ENCODE results near the gene DALRD3. TPM values are rescaled to one million over a fixed set of nuclear protein-coding genes. Genes with fewer than 3 reads are reported as not detected.

Gene DALRD3
- total and polyA plus RNA-seq, 2 of the 8 experiments (the other 6 are each of a cell fraction or from before 2014, with no cell fraction given), result 30.4 to 86.5 TPM

DNA sequence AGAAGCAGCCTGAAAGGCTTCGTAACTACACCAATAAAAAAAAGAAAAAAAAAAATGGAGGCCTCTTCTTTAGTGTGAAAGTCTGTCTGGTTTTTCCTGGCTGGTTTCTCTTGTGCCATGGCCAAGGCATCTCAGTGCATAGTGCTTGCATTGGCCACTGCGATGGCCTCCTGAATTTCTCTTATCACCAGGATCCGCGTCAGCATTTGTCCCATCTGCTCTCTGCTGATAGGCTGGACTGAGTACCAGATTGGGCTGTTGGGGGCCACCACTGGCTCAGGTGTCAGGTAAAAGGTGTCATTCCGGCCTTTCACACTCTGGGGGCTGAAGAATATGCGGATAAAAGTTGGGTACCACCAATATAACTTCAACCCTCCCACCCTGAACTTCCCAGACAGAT, 11.9 kb upstream of the DALRD3 start:
- Histone ChIP-seq H4K91ac (replicated peaks; ENCODE audit: insufficient read length, low read length) (no peak overlapping the region), H3K9ac (replicated peaks in 1 of 4; ENCODE audit: extremely low read depth in 1 of 4, low read depth in 3 of 4, low read length in 3 of 4) (no peak overlapping the region), H2BK15ac (ENCODE audit: low read length) (no peak overlapping the region), H3K36me3 (ENCODE audit: control insufficient read depth in 2 of 4, insufficient read depth in 4 of 4, low read length in 3 of 4) (peaks cover 36 to 68% (median 56%) of the 10 kb centered on the region in 4 experiments), H3K18ac (ENCODE audit: extremely low read depth, low read length) (no peak overlapping the region), H4K5ac (ENCODE audit: insufficient read length, low read depth, low read length) (no peak overlapping the region), H2BK120ac (replicated peaks; ENCODE audit: low read depth, low read length) (no peak overlapping the region), H3K23ac (ENCODE audit: insufficient read length) (no peak overlapping the region), H4K20me1 (replicated peaks in 1 of 2; ENCODE audit: control insufficient read depth in 1 of 2, insufficient read depth in 2 of 2, low read length in 2 of 2) (peaks cover 11 to 18% of the 10 kb centered on the region in 2 experiments), H3K9me3 (ENCODE audit: insufficient read depth in 2 of 2, low read depth in 1 of 2, low read length in 1 of 2) (no peaks in the 10 kb centered on the region), H2BK5ac (ENCODE audit: low read depth, low read length) (no peak overlapping the region), H3K56ac (replicated peaks; ENCODE audit: insufficient read length, low read depth, low read length) (no peak overlapping the region), H2BK20ac (ENCODE audit: low read length) (no peak overlapping the region), H2BK12ac (ENCODE audit: low read depth, low read length) (no peak overlapping the region), H3K4me3 (ENCODE audit: extremely low read depth in 1 of 4, insufficient read depth in 2 of 4, low read depth in 3 of 4, low read length in 4 of 4) (no peak overlapping the region), H3K4me2 (ENCODE audit: insufficient read depth in 1 of 2, low read depth in 2 of 2, low read length in 2 of 2) (no peak overlapping the region), H3K23me2 (ENCODE audit: low read depth, low read length) (peaks cover 7% of the 10 kb centered on the region), H3K4ac (replicated peaks; ENCODE audit: insufficient read length, low read depth, low read length) (no peak overlapping the region), H2AK5ac (ENCODE audit: low read depth, low read length) (no peak overlapping the region), H3K27ac (ENCODE audit: low read depth, low read length) (no peak overlapping the region), H2AFZ (ENCODE audit: low read length) (no peak overlapping the region), H3K79me1 (ENCODE audit: low read depth, low read length) (peaks cover 8% of the 10 kb centered on the region), H3K4me1 (replicated peaks in 1 of 4; ENCODE audit: control insufficient read depth in 3 of 4, insufficient read depth in 4 of 4, low read length in 3 of 4) (peaks cover 0 to 8% (median 6%) of the 10 kb centered on the region in 4 experiments; a peak in 5 of 7 replicates), H3K79me2 (ENCODE audit: control insufficient read depth in 1 of 2, insufficient read depth in 2 of 2, low read length in 2 of 2) (peaks cover 4 to 15% of the 10 kb centered on the region in 2 experiments; a peak in 3 of 4 replicates), H3K14ac (ENCODE audit: insufficient read length) (no peak overlapping the region), H3K27me3 (replicated peaks in 1 of 4; ENCODE audit: control insufficient read depth in 3 of 4, extremely low read depth in 1 of 4, insufficient read depth in 3 of 4, low read length in 3 of 4) (no peaks in the 10 kb centered on the region; a peak in 1 of 7 replicates), H4K8ac (ENCODE audit: extremely low read depth, insufficient read depth, low read length) (no peak overlapping the region)
- FAIRE-seq (no peak), DNase-seq (ENCODE audit: low read depth in 1 of 2, low spot score in 2 of 2) (no peak)
- 87% methylated on average over 6 of the region's 6 CpGs; no CpG with 5 or more reads in 1 of the 2 experiments for WGBS, 2 experiments (ENCODE audit: extremely low coverage in 1 of 2, insufficient coverage in 1 of 2, insufficient read length in 1 of 2, insufficient replicate concordance in 2 of 2, low coverage in 1 of 2, low lambda C conversion rate in 2 of 2, missing lambda C conversion rate in 1 of 2)
- no peak for TF ChIP-seq KDM5A (IDR thresholded peaks at IDR 0.05; ENCODE audit: low read length)
- POLR2A ChIA-PET (ENCODE audit: partially characterized antibody), result interaction anchor here (0.6 to 5.5 kb wide), 4 partner anchors 8 to 198 kb away, joined by 3 to 41 read pairs (median 3); partner anchors contain the start of gene NDUFAF3
- CTCF ChIA-PET (ENCODE audit: partially characterized antibody), result interaction anchor here (0.6 to 2.4 kb wide), 2 partner anchors 8 to 11 kb away, joined by 3 to 9 read pairs; partner anchors contain the start of gene NDUFAF3
